Right atrium auricular region (tissue), 2 donors: ENCODE results near the gene CAPN10. TPM values are rescaled to one million over a fixed set of nuclear protein-coding genes. Genes with fewer than 3 reads are reported as not detected.

Experiments used
- DNase-seq: peaks from one replicate; pipeline ENCODE4 v3.0.0-alpha.2; 2019; ENCODE audit warnings: low spot score
- H3K27ac ChIP-seq, 2 donors: fragments of 200-600 bp; sonication (generic); 1 replicate in 1 of 2; 2 replicates in 1 of 2; pipeline ENCODE4 v1.5.1; 2016 to 2019
- H3K27me3 ChIP-seq, 2 donors: fragments of 200-600 bp; sonication (generic); one replicate each; pipeline versions ENCODE4 v1.5.1 to v1.6.0; 2017 to 2019
- H3K36me3 ChIP-seq: fragments of 200-600 bp; sonication (generic); one replicate; pipeline ENCODE4 v1.5.1; 2016
- H3K4me1 ChIP-seq, 2 donors: fragments of 200-600 bp; sonication (generic); one replicate each; pipeline versions ENCODE4 v1.5.1 to v1.6.0; 2017 to 2019
- H3K4me3 ChIP-seq, 2 donors: fragments of 200-600 bp; sonication (generic); 1 replicate in 1 of 2; 2 replicates in 1 of 2; pipeline ENCODE4 v1.5.1; 2017 to 2019; ENCODE audit warnings: mild to moderate bottlenecking in 1 of 2, moderate library complexity in 1 of 2
- H3K9me3 ChIP-seq, 2 donors: fragments of 200-600 bp; sonication (generic); one replicate each; pipeline ENCODE4 v1.5.1; 2019
- CTCF ChIP-seq, 2 donors: fragments of 200-600 bp; sonication (generic); IDR thresholded peaks; one replicate each; pipeline ENCODE4 v1.5.1; 2019; ENCODE audit warnings: antibody characterized with exemption in 2 of 2
- total RNA-seq, 2 donors: library from RNA; depleted of rRNA; stranded (reverse); fragments of >200 nt; gene quantifications; one replicate each; pipeline ENCODE4 v1.1.0, GENCODE V29; 2016

Gene CAPN10
- total RNA-seq, 2 donors from 2014 or later = 14.1 to 14.6 TPM

- DNase-seq = no peak
- Histone ChIP-seq H3K4me1 (no peaks in the 10 kb centered on the region), H3K27me3 (no peaks in the 10 kb centered on the region), H3K27ac (no peak overlapping the region), H3K36me3 (no peaks in the 10 kb centered on the region), H3K9me3 (no peaks in the 10 kb centered on the region), H3K4me3 (no peak overlapping the region)
- TF ChIP-seq CTCF (IDR thresholded peaks at IDR 0.05) = no peak
Observed at GRCh38 chr2:240619506-240620148, 33.1 kb downstream of the CAPN10 start.

- no peak for DNase-seq
- Histone ChIP-seq H3K4me1 (no peaks in the 10 kb centered on the region), H3K9me3 (no peaks in the 10 kb centered on the region), H3K4me3 (no peak overlapping the region), H3K27ac (no peak overlapping the region), H3K27me3 (no peaks in the 10 kb centered on the region), H3K36me3 (no peaks in the 10 kb centered on the region)
- TF ChIP-seq CTCF (IDR thresholded peaks at IDR 0.05) = no peak
Observed at GRCh38 chr2:240620149-240620731, 33.7 kb downstream of the CAPN10 start.

GRCh38 chr2:240620859-240621258 is 34.3 kb downstream of the CAPN10 start:
- DNase-seq = no peak
- no peaks in the 10 kb centered on the region for H3K9me3 ChIP-seq
- no peak for TF ChIP-seq CTCF (IDR thresholded peaks at IDR 0.05)
- H3K4me3 ChIP-seq = no peak overlapping the region
- H3K27me3 ChIP-seq = no peaks in the 10 kb centered on the region
- H3K4me1 ChIP-seq = no peaks in the 10 kb centered on the region
- no peak overlapping the region for H3K27ac ChIP-seq
- no peaks in the 10 kb centered on the region for H3K36me3 ChIP-seq

GRCh38 chr2:240622060-240622411 is 35.5 kb downstream of the CAPN10 start:
- Histone ChIP-seq H3K36me3 (no peaks in the 10 kb centered on the region), H3K4me1 (no peaks in the 10 kb centered on the region), H3K9me3 (no peaks in the 10 kb centered on the region), H3K27ac (no peak overlapping the region), H3K4me3 (no peak overlapping the region), H3K27me3 (no peaks in the 10 kb centered on the region)
- no peak for TF ChIP-seq CTCF (IDR thresholded peaks at IDR 0.05)
- no peak for DNase-seq

- H3K9me3 ChIP-seq = no peaks in the 10 kb centered on the region
- no peak for DNase-seq
- no peak overlapping the region for H3K4me3 ChIP-seq
- H3K36me3 ChIP-seq = no peaks in the 10 kb centered on the region
- no peaks in the 10 kb centered on the region for H3K4me1 ChIP-seq
- no peak for TF ChIP-seq CTCF (IDR thresholded peaks at IDR 0.05)
- H3K27ac ChIP-seq = no peak overlapping the region
- no peaks in the 10 kb centered on the region for H3K27me3 ChIP-seq
Observed at GRCh38 chr2:240622531-240623235, 36.1 kb downstream of the CAPN10 start.
